CD8-positive, alpha-beta memory T cell (primary cell): ENCODE measurements around the gene TBC1D21. TPM values are rescaled to one million over a fixed set of nuclear protein-coding genes. Genes with fewer than 3 reads are reported as not detected.

Experiments
- CTCF ChIA-PET: fragments of 350-600 bp; sonication (Branson Sonifier 250); formaldehyde crosslinking; loops from one replicate; lab custom pipeline; 2021; ENCODE audit warnings: antibody characterized with exemption; lab: Charles Lee
- POLR2A ChIA-PET: fragments of 350-600 bp; sonication (Branson Sonifier 250); formaldehyde crosslinking; loops from one replicate; lab custom pipeline; 2021; ENCODE audit warnings: antibody characterized with exemption; lab: Charles Lee
- DNase-seq, 5 donors: peaks; one replicate each; pipeline versions ENCODE4 v3.0.0 to v3.0.0-alpha.2; 2020 to 2022; ENCODE audit warnings: mixed read lengths in 1 of 5
- H3K27ac ChIP-seq: one replicate; pipeline ENCODE4 v1.7.0; 2013; ENCODE audit warnings: low read depth, mild to moderate bottlenecking, low read length, moderate library complexity
- H3K27me3 ChIP-seq: 2 replicates; pipeline ENCODE4 v1.7.0; 2013; ENCODE audit warnings: low read length, mild to moderate bottlenecking; ENCODE audit not compliant: insufficient read depth, poor library complexity, severe bottlenecking
- H3K36me3 ChIP-seq: 2 replicates; pipeline ENCODE4 v1.7.0; 2013; ENCODE audit warnings: mild to moderate bottlenecking, low read length, moderate library complexity; ENCODE audit not compliant: insufficient read depth
- H3K4me1 ChIP-seq: 2 replicates; pipeline ENCODE4 v1.7.0; 2013; ENCODE audit warnings: mild to moderate bottlenecking, low read length, moderate library complexity; ENCODE audit not compliant: insufficient read depth
- H3K4me3 ChIP-seq: 2 replicates; pipeline ENCODE4 v1.7.0; 2013; ENCODE audit warnings: mild to moderate bottlenecking, low read length
- H3K9me3 ChIP-seq: 2 replicates; pipeline ENCODE4 v1.7.0; 2013; ENCODE audit warnings: mild to moderate bottlenecking, low read length
- H3K27ac Mint-ChIP-seq, 8 donors: one replicate each; pipeline ENCODE4 v1.8.0; 2020 to 2021; ENCODE audit warnings: mixed read lengths in 8 of 8, mild to moderate bottlenecking in 6 of 8, inconsistent platforms in 3 of 8, moderate library complexity in 3 of 8
- H3K27me3 Mint-ChIP-seq, 2 donors: one replicate each; pipeline ENCODE4 v1.8.0; 2020 to 2021; ENCODE audit warnings: mixed read lengths in 2 of 2, mild to moderate bottlenecking in 1 of 2, moderate library complexity in 1 of 2
- H3K36me3 Mint-ChIP-seq, 3 donors: one replicate each; pipeline ENCODE4 v1.8.0; 2020 to 2021; ENCODE audit warnings: mixed read lengths in 3 of 3, inconsistent platforms in 1 of 3, mild to moderate bottlenecking in 1 of 3
- H3K4me1 Mint-ChIP-seq, 3 donors: one replicate each; pipeline ENCODE4 v1.8.0; 2020 to 2021; ENCODE audit warnings: mixed read lengths in 3 of 3, inconsistent platforms in 1 of 3, mild to moderate bottlenecking in 1 of 3
- H3K4me3 Mint-ChIP-seq, 7 donors: one replicate each; pipeline ENCODE4 v1.8.0; 2020 to 2021; ENCODE audit warnings: mixed read lengths in 7 of 7, mild to moderate bottlenecking in 6 of 7, moderate library complexity in 4 of 7, inconsistent platforms in 2 of 7
- H3K9me3 Mint-ChIP-seq, 5 donors: one replicate each; pipeline ENCODE4 v1.8.0; 2020 to 2022; ENCODE audit warnings: mixed read lengths in 5 of 5, mild to moderate bottlenecking in 3 of 5, moderate library complexity in 2 of 5, inconsistent platforms in 1 of 5
- polyA plus RNA-seq: library from polyadenylated mRNA; unstranded; fragments of 300-500 nt; fragmentation: Illumina TruSeq; gene quantifications from one replicate; pipeline ENCODE4 v1.2.3, GENCODE V29; 2021
- total RNA-seq, 2 experiments: library from RNA; stranded (reverse); gene quantifications; one replicate each; pipeline ENCODE4 v1.2.3, GENCODE V29; 2021

Gene TBC1D21
- total and polyA plus RNA-seq, 3 experiments from 2014 or later, result not detected

- H3K4me3 Mint-ChIP-seq, result peak overlapping the region in 6 of 7 donors; percentile 28 to 73 (median 54)
- H3K27me3 Mint-ChIP-seq, result no peaks in the 10 kb centered on the region
- Histone ChIP-seq H3K36me3 (no peaks in the 10 kb centered on the region), H3K27ac (no peak overlapping the region), H3K4me3 (peak overlapping the region; percentile 39), H3K9me3 (no peaks in the 10 kb centered on the region), H3K4me1 (peaks cover 21% of the 10 kb centered on the region), H3K27me3 (no peaks in the 10 kb centered on the region)
- CTCF ChIA-PET, result interaction anchor here (0.7 to 2.5 kb wide), 26 partner anchors 10 to 135 kb away, joined by 3 to 13 read pairs (median 4); partner anchors contain the start of genes PML and TBC1D21
- no peak overlapping the region for H3K27ac Mint-ChIP-seq
- peak in 3 of 5 donors; percentile 33 to 65 (median 36) for DNase-seq
- POLR2A ChIA-PET, result interaction anchor here (0.6 to 0.7 kb wide), 4 partner anchors 24 to 1014 kb away, joined by 3 to 4 read pairs (median 4); no protein-coding TSS in a partner anchor
- peaks cover 32 to 53% (median 43%) of the 10 kb centered on the region in 3 donors for H3K4me1 Mint-ChIP-seq
- H3K36me3 Mint-ChIP-seq, result no peaks in the 10 kb centered on the region
- no peaks in the 10 kb centered on the region for H3K9me3 Mint-ChIP-seq
Measured at GRCh38 chr15:73927003-73927475, 53.7 kb downstream of the TBC1D21 start.

- Mint-ChIP-seq H3K27me3 (no peaks in the 10 kb centered on the region), H3K4me3 (peak overlapping the region; percentile 75 to 93 (median 81)), H3K9me3 (no peaks in the 10 kb centered on the region), H3K27ac (peak overlapping the region; percentile 22 to 92 (median 51)), H3K36me3 (no peaks in the 10 kb centered on the region), H3K4me1 (peaks cover 32 to 52% (median 43%) of the 10 kb centered on the region in 3 donors)
- peak; percentile 61 to 84 (median 75) for DNase-seq
- Histone ChIP-seq H3K27ac (no peak overlapping the region), H3K27me3 (no peaks in the 10 kb centered on the region), H3K4me3 (peak overlapping the region; percentile 49), H3K4me1 (peaks cover 21% of the 10 kb centered on the region), H3K36me3 (no peaks in the 10 kb centered on the region), H3K9me3 (no peaks in the 10 kb centered on the region)
- ChIA-PET CTCF (interaction anchor here (0.6 to 2.5 kb wide), 31 partner anchors 8 to 1201 kb away, joined by 3 to 13 read pairs (median 4); partner anchors contain the start of genes PML and TBC1D21), POLR2A (interaction anchor here (0.6 to 0.7 kb wide), 3 partner anchors 23 to 38 kb away, joined by 3 to 4 read pairs (median 3); no protein-coding TSS in a partner anchor)
Measured at GRCh38 chr15:73927476-73928240, 54.3 kb downstream of the TBC1D21 start.

- no peak overlapping the region for H3K27ac ChIP-seq
Measured at GRCh38 chr15:73928241-73928579, 54.8 kb downstream of the TBC1D21 start.

GRCh38 chr15:73928971-73929627 is 55.7 kb downstream of the TBC1D21 start:
- Histone ChIP-seq H3K27ac (no peak overlapping the region), H3K4me1 (peaks cover 14% of the 10 kb centered on the region), H3K36me3 (no peaks in the 10 kb centered on the region), H3K4me3 (no peak overlapping the region), H3K27me3 (no peaks in the 10 kb centered on the region), H3K9me3 (no peaks in the 10 kb centered on the region)
- H3K9me3 Mint-ChIP-seq, result no peaks in the 10 kb centered on the region
- H3K27me3 Mint-ChIP-seq, result no peaks in the 10 kb centered on the region
- H3K36me3 Mint-ChIP-seq, result no peaks in the 10 kb centered on the region
- peaks cover 22 to 40% (median 33%) of the 10 kb centered on the region in 3 donors for H3K4me1 Mint-ChIP-seq
- DNase-seq, result peak in 1 of 5 donors; percentile 23
- peak overlapping the region; percentile 3 to 75 (median 45) for H3K4me3 Mint-ChIP-seq
- POLR2A ChIA-PET, result no interaction called here
- H3K27ac Mint-ChIP-seq, result peak overlapping the region in 5 of 8 donors; percentile 2 to 77 (median 40)
- CTCF ChIA-PET, result interaction anchor here (1.0 to 2.4 kb wide), 5 partner anchors 11 to 55 kb away, joined by 3 to 8 read pairs (median 5); partner anchors contain the start of gene TBC1D21

More at GRCh38 chr15:73928241-73928579, 54.8 kb downstream of the TBC1D21 start:
- no peaks in the 10 kb centered on the region for H3K27me3 Mint-ChIP-seq
- DNase-seq, result no peak
- peaks cover 21% of the 10 kb centered on the region for H3K4me1 ChIP-seq
- peak overlapping the region; percentile 75 to 93 (median 81) for H3K4me3 Mint-ChIP-seq
- H3K27me3 ChIP-seq, result no peaks in the 10 kb centered on the region
- ChIA-PET CTCF (interaction anchor here (0.6 to 2.5 kb wide), 27 partner anchors 8 to 1200 kb away, joined by 3 to 13 read pairs (median 4); partner anchors contain the start of genes PML and TBC1D21), POLR2A (no interaction called here)
- peaks cover 30 to 49% (median 42%) of the 10 kb centered on the region in 3 donors for H3K4me1 Mint-ChIP-seq
- H3K9me3 Mint-ChIP-seq, result no peaks in the 10 kb centered on the region
- no peaks in the 10 kb centered on the region for H3K9me3 ChIP-seq
- no peaks in the 10 kb centered on the region for H3K36me3 Mint-ChIP-seq
- H3K27ac Mint-ChIP-seq, result peak overlapping the region; percentile 22 to 92 (median 51)
- H3K36me3 ChIP-seq, result no peaks in the 10 kb centered on the region
- peak overlapping the region; percentile 49 for H3K4me3 ChIP-seq

GRCh38 chr15:73930371-73930770 is 57.0 kb downstream of the TBC1D21 start:
- Mint-ChIP-seq H3K36me3 (no peaks in the 10 kb centered on the region), H3K9me3 (no peaks in the 10 kb centered on the region), H3K4me1 (peaks cover 12 to 33% (median 20%) of the 10 kb centered on the region in 3 donors), H3K4me3 (peak overlapping the region in 2 of 7 donors; percentile 20 to 60), H3K27ac (no peak overlapping the region), H3K27me3 (no peaks in the 10 kb centered on the region)
- Histone ChIP-seq H3K9me3 (no peaks in the 10 kb centered on the region), H3K27me3 (no peaks in the 10 kb centered on the region), H3K36me3 (no peaks in the 10 kb centered on the region), H3K27ac (no peak overlapping the region), H3K4me1 (peaks cover 6% of the 10 kb centered on the region), H3K4me3 (no peak overlapping the region)
- ChIA-PET CTCF (no interaction called here), POLR2A (no interaction called here)
- DNase-seq, result no peak

- Mint-ChIP-seq H3K4me1 (peaks cover 7 to 29% (median 15%) of the 10 kb centered on the region in 3 donors), H3K27me3 (no peaks in the 10 kb centered on the region), H3K27ac (peak overlapping the region in 1 of 8 donors; percentile 29), H3K36me3 (no peaks in the 10 kb centered on the region), H3K4me3 (peak overlapping the region in 2 of 7 donors; percentile 60 to 66), H3K9me3 (no peaks in the 10 kb centered on the region)
- H3K36me3 ChIP-seq, result no peaks in the 10 kb centered on the region
- ChIA-PET CTCF (interaction anchor here (1.1 kb wide), 1 partner anchor 42 kb away, joined by 3 read pairs; no protein-coding TSS in a partner anchor), POLR2A (no interaction called here)
- no peak overlapping the region for H3K4me3 ChIP-seq
- H3K4me1 ChIP-seq, result peaks cover 6% of the 10 kb centered on the region
- no peaks in the 10 kb centered on the region for H3K9me3 ChIP-seq
- no peak for DNase-seq
- H3K27me3 ChIP-seq, result no peaks in the 10 kb centered on the region
- no peak overlapping the region for H3K27ac ChIP-seq
Measured at GRCh38 chr15:73930790-73931281, 57.5 kb downstream of the TBC1D21 start.

GRCh38 chr15:73931441-73931840 is 58.1 kb downstream of the TBC1D21 start:
- no peak overlapping the region for H3K4me3 ChIP-seq
- ChIA-PET POLR2A (no interaction called here), CTCF (interaction anchor here (1.1 kb wide), 1 partner anchor 42 kb away, joined by 3 read pairs; no protein-coding TSS in a partner anchor)
- H3K4me1 ChIP-seq, result peaks cover 6% of the 10 kb centered on the region
- Mint-ChIP-seq H3K27me3 (no peaks in the 10 kb centered on the region), H3K9me3 (no peaks in the 10 kb centered on the region), H3K4me1 (peaks cover 6 to 27% (median 13%) of the 10 kb centered on the region in 3 donors), H3K27ac (no peak overlapping the region), H3K4me3 (no peak overlapping the region), H3K36me3 (no peaks in the 10 kb centered on the region)
- no peaks in the 10 kb centered on the region for H3K9me3 ChIP-seq
- no peaks in the 10 kb centered on the region for H3K36me3 ChIP-seq
- no peak overlapping the region for H3K27ac ChIP-seq
- H3K27me3 ChIP-seq, result no peaks in the 10 kb centered on the region
- no peak for DNase-seq
